ENCODE measurements around the gene AGO3. TPM values are rescaled to one million over a fixed set of nuclear protein-coding genes. Genes with fewer than 3 reads are reported as not detected.
A peak's percentile ranks its signal among the peaks of the same experiment; 100 is the strongest.

The AGO3 gene
- total and polyA plus RNA-seq, 2 experiments from 2014 or later, result 19.2 to 27.3 TPM

GRCh38 chr1:36084497-36085115 lies 153.7 kb downstream of the AGO3 start (continued):
- TF ChIP-seq ZNF462 (CRISPR knock-in tag; IDR thresholded peaks at IDR 0.05), result no peak

- Histone ChIP-seq H3K79me2 (replicated peaks; ENCODE audit: insufficient read depth) (peaks cover 10% of the 10 kb centered on the region), H4K20me1 (replicated peaks; ENCODE audit: insufficient read depth) (0 out of 2 replicates have a peak, but pooled peaks cover 2% of the 10 kb centered on the region), H3K4me2 (no peak overlapping the region; the same call in 1 of the 2 replicates), H3K4me3 (no peak overlapping the region), H2AFZ (no peak overlapping the region; the same call in 1 of the 2 replicates), H3K27me3 (ENCODE audit: insufficient read depth) (peaks cover 9% of the 10 kb centered on the region; the same call in 1 of the 2 replicates), H3K4me1 (ENCODE audit: insufficient read depth) (peaks cover 6% of the 10 kb centered on the region; the same call in 1 of the 2 replicates), H3F3A (replicated peaks; ENCODE audit: low read depth) (0 out of 2 replicates have a peak, but pooled peaks cover 10% of the 10 kb centered on the region), H3K36me3 (ENCODE audit: insufficient read depth) (no peaks in the 10 kb centered on the region), H3K9me2 (ENCODE audit: insufficient read depth) (no peaks in the 10 kb centered on the region), H3K27ac (ENCODE audit: low read depth) (no peak overlapping the region)
- peaks cover 5% of the 10 kb centered on the region; the same call in 2 of the 3 replicates for H3K36me3 Mint-ChIP-seq (ENCODE audit: low read depth)
- DNase-seq (ENCODE audit: low spot score), result no peak
- H3K27me3 Mint-ChIP-seq (ENCODE audit: insufficient read depth, low read depth, poor library complexity), result peaks cover 9% of the 10 kb centered on the region
- H3K27ac Mint-ChIP-seq, result no peak overlapping the region
- H3K9me3 Mint-ChIP-seq, result no peaks in the 10 kb centered on the region; the same call in 2 of the 3 replicates
- peaks cover 18% of the 10 kb centered on the region for H3K4me1 Mint-ChIP-seq
- H3K4me3 Mint-ChIP-seq, result peak overlapping the region; percentile 7; the same call in 1 of the 3 replicates
- ATAC-seq, result no peak
- TF ChIP-seq EZH2 (IDR thresholded peaks at IDR 0.05; ENCODE audit: low read depth, unreplicated experiment) (no peak), ZNF462 (CRISPR knock-in tag; IDR thresholded peaks at IDR 0.05) (no peak), ZNF114 (CRISPR knock-in tag; IDR thresholded peaks at IDR 0.05) (no peak), CREB1 (CRISPR knock-in tag; IDR thresholded peaks at IDR 0.05; ENCODE audit: low read depth) (no peak)
These were observed 154.2 kb downstream of the AGO3 start for GRCh38 chr1:36085126-36085525.
